ENCODE measurements around the gene CXCL5.
"Not testable (repeated sequence)": the region's sequence is repeated elsewhere in the genome, so short reads cannot be mapped to it uniquely, and the experiment has no call there.

The CXCL5 gene

DNA sequence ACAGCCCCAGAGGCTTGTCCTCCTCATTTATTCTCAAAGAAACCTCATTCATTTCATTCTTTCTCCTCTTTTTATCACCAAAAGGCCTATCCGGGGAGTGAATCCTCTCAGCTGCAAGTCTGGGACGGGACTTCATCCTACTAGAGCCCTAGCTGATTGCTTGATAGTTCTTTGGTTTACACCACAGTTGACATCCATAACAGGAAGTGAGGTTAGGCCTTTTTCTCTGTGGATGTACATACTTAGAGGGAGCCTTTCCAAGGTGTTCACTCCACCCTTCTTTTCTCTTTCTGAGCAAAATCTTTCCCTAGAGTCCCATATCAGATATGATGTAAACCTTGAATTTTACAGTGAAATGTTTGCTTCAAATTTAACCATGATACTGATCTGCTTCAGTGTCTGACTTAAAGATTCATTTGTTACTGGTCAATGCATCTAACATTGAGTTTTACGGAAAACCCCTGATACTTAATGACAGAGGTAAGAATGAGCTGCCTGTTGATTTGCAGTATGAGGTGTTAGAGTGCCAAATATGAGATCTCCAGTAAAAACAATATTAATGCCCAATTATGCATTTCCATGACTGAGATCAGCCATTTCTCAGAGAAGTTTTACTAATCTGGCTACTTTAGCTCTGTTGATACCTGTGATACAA is 16.8 kb upstream of the CXCL5 start:
- DNase-seq (ENCODE audit: low read depth in 2 of 3, low spot score in 2 of 3), result no peak

- no peak for DNase-seq (ENCODE audit: low read depth in 2 of 3, low spot score in 2 of 3)
Measured at GRCh38 chr4:74014332-74014731, 15.9 kb upstream of the CXCL5 start.

- no peak for DNase-seq (ENCODE audit: low read depth in 2 of 3, low spot score in 2 of 3)
Measured at GRCh38 chr4:74013264-74013663, 14.8 kb upstream of the CXCL5 start.

GRCh38 chr4:74012130-74012529 is 13.7 kb upstream of the CXCL5 start:
- DNase-seq (ENCODE audit: low read depth in 2 of 3, low spot score in 2 of 3), result no peak

DNA sequence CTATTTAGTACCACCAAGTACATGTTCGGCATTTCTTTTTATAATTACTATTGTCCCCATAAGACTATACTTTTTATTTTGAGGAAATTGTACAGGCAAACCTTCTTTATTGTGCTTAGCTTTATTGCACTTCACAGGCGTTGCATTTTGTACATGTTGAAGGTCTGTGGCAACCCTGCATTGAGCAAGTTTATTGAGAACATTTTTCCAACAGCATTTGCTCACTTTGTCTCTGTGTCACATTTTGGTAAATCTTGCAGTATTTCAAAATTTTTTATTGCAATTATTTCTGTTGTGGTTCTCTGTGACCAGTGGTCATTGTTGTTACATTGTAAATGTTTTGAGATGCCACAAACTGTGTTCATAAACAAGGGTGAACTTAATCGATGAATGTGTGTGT is 10.8 kb upstream of the CXCL5 start:
- no peak for DNase-seq (ENCODE audit: low read depth in 2 of 3, low spot score in 2 of 3)

GRCh38 chr4:74006009-74006476 is 7.6 kb upstream of the CXCL5 start:
- DNase-seq (ENCODE audit: low read depth in 2 of 3, low spot score in 2 of 3), result no peak

GRCh38 chr4:74005528-74005927 is 7.1 kb upstream of the CXCL5 start:
- DNase-seq (ENCODE audit: low read depth in 2 of 3, low spot score in 2 of 3), result no peak

- no peak for DNase-seq (ENCODE audit: low read depth in 2 of 3, low spot score in 2 of 3)
Measured at GRCh38 chr4:74004668-74005067, 6.2 kb upstream of the CXCL5 start.

GRCh38 chr4:74000301-74000700 is 1.8 kb upstream of the CXCL5 start:
- DNase-seq (ENCODE audit: low read depth in 2 of 3, low spot score in 2 of 3), result no peak

- no peak for DNase-seq (ENCODE audit: low read depth in 2 of 3, low spot score in 2 of 3)
Measured at GRCh38 chr4:73992050-73992449, 6.4 kb downstream of the CXCL5 start.

- no peak for DNase-seq (ENCODE audit: low read depth in 2 of 3, low spot score in 2 of 3)
Measured at GRCh38 chr4:73991742-73992000, 6.8 kb downstream of the CXCL5 start.

- DNase-seq (ENCODE audit: low read depth in 2 of 3, low spot score in 2 of 3), result no peak
Measured at GRCh38 chr4:73990988-73991741, 7.3 kb downstream of the CXCL5 start.

DNA sequence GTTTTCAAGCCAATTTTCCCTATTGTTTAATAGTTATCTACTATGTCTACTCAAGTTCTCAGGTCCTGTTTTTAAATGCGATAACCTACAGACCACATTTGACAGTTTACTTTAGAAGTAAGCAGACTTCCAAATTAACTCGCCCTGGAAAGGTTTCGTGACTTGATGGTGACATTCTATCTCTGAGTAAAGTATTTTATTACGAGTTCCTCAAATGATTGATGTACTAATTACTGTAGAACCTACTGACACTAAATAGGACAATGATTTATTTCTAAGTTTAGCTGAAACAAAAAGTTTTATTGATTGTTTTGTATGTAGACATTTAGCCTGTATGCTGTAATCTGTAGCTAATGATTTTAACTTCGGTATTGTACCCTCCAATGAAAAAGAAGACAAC is 8.5 kb downstream of the CXCL5 start:
- no peak for DNase-seq (ENCODE audit: low read depth in 2 of 3, low spot score in 2 of 3)

DNA sequence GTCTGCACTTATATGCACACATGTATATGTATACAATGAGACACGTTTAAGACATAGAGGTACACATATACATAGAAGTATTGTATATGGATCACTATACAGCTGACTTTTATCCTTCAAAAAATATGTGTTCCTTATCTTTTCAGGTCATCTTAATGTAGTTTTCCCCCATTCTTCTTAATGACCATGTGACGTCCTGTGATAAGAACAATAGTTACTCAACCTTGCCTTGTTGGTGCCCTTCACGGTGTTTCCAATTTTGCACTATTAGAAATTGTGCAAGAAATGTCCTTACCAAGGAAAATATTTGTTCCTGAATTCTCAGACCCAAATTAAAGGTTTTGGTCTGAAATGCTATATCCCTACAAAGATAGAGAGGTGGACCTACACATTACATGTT is 9.4 kb downstream of the CXCL5 start:
- DNase-seq (ENCODE audit: low read depth in 2 of 3, low spot score in 2 of 3), result no peak

DNA sequence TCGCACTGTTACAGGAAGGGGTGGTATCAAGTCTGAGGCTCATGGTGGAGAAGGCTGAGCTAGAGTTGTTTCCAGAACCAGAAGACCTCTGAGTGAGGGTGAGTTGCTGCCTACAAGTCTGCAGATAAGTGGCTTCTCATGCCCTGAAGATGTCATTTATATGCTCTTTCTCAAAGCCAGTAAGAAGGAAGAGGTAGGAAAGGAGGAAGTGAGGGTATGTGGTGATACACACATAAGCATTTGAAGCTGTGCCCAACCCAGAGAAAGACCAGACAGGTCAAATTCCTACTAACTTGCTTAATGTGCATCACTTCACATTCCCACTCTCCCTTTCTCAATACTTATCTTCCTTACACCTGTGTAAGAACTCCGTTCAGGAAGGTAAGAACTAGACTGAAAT is 10.4 kb downstream of the CXCL5 start, which contains the start of gene PPBP:
Gene PPBP, minus strand, starts transcription at position 130 of the 400 bp plus-strand sequence. Its CDS starts 87 bp downstream, at position 43.
- no peak for DNase-seq (ENCODE audit: low read depth in 2 of 3, low spot score in 2 of 3)

DNA sequence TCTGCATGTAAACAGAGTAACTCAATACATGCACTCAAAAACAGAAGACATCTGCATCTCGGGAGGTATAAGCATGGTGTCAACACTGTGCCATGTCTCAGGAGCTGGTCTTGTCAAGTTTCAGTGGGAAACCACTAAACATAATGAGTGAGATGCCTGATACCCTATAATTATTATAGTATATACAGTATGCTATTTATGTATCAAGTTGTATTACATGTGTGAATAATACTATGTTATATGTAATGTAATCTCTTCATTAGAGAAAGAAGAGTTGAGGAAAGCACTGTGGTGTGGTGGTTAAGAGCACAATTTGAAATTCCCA is 13.0 kb downstream of the CXCL5 start:
- no peak for DNase-seq (ENCODE audit: low read depth in 2 of 3, low spot score in 2 of 3)

DNA sequence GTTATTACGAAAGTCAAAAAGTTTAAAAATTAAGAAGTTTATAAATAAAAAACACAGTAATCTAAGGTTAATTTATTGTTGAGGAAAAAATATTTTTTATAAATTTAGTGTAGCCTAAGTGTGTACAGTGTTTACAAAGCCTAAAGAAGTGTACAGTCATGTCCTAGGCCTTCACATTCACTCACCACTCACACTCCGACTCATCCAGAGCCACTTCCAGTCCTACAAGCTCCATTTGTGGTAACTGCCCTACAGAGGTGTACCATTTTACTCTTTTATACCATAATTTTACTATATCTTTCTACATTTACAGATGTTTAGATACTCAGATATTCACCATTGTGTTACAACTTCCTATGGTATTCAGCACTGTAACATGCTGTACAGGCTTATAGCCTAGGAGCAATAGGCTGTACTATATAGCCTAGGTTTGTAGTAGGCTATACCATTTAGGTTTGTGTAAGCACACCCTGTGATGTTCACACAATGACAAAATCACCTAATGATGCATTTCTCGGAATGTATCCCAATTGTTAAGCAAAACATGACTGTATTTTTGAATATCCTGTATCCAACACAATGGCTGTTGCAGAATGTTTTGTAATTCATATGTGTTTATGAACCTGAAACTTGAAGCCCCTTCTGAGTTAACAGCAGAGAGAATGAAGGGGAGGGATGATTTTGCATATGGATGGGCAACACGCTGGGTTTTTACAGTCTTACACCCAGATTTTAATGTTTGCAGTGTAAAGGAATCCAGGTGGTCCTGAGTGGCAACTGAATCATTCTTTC is 13.5 kb downstream of the CXCL5 start:
- no peak for DNase-seq (ENCODE audit: low read depth in 2 of 3, low spot score in 2 of 3)

GRCh38 chr4:73981175-73981574 is 17.3 kb downstream of the CXCL5 start:
- DNase-seq (ENCODE audit: low read depth in 2 of 3, low spot score in 2 of 3), result not testable (repeated sequence)

- DNase-seq (ENCODE audit: low read depth in 2 of 3, low spot score in 2 of 3), result no peak
Measured at GRCh38 chr4:73979407-73979957, 19.0 kb downstream of the CXCL5 start.

DNA sequence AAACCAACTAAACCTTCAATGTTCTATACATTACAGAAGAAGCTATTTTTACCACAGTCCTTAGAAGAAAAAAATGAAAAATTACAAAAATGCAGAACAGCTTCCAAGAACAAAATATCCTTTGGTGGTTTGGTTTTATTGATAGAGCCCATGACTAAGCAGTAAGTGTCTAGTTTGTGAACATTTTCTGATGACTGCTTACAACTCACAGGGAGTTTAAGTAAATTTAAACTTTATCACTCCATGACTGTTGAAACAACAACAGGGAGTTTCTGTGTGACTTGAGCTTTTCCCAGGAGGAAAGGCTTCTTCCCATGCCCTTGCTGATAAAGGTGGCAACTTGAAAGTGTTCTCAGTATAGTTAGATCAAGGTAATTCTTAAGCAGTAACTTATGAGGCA is 19.6 kb downstream of the CXCL5 start:
- DNase-seq (ENCODE audit: low read depth in 2 of 3, low spot score in 2 of 3), result no peak

DNA sequence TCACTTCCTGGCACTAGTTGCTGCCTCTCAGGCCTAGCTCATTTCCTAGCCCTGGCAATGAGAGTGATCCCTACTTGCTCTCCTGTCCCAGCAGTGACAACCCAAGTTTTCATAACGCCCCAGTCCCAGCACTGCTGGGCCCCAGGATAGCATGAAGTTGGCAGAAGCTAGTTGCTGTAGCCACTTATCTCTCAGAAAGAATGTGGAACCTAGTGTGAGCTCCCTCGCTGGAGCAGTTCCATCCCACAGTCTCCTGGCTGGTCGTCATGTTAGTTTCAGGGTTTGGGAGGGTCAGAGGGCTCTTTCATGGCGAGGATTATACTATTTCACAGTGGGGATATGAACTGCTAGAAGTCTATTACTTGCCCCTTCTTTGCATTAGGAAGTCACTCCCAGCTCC is 21.8 kb downstream of the CXCL5 start:
- DNase-seq (ENCODE audit: low read depth in 2 of 3, low spot score in 2 of 3), result no peak

- DNase-seq (ENCODE audit: low read depth in 2 of 3, low spot score in 2 of 3), result no peak
Measured at GRCh38 chr4:73976217-73976616, 22.3 kb downstream of the CXCL5 start.
